Middle frontal gyrus (tissue), 1 donor: Measurements from ENCODE around the gene HOXA2.

ENCODE experiments used
- DNase-seq: peaks from one replicate; pipeline ENCODE4 v3.0.0-alpha.2; 2015; ENCODE audit warnings: low spot score; ENCODE audit errors: extremely low spot score

HOXA2 gene

GRCh38 chr7:27102581-27103442, at the start of gene HOXA2:
Gene HOXA2, minus strand, starts transcription at chr7:27102683. Its CDS starts 183 bp downstream, at chr7:27102500.
- no peak for DNase-seq

- no peak for DNase-seq
Observed at GRCh38 chr7:27151341-27151930, 49.0 kb upstream of the HOXA2 start.

GRCh38 chr7:27150568-27151340, 48.3 kb upstream of the HOXA2 start:
- DNase-seq: no peak

GRCh38 chr7:27149842-27150567, 47.5 kb upstream of the HOXA2 start:
- DNase-seq: no peak

- no peak for DNase-seq
Observed at GRCh38 chr7:27148756-27149641, 46.5 kb upstream of the HOXA2 start.

- DNase-seq: no peak
Observed at GRCh38 chr7:27148031-27148755, 45.7 kb upstream of the HOXA2 start.

GRCh38 chr7:27147199-27148030, 44.9 kb upstream of the HOXA2 start, which contains the start of gene HOXA6:
Gene HOXA6, minus strand, starts transcription at chr7:27147774. Its CDS starts 25 bp downstream, at chr7:27147749.
- DNase-seq: no peak

- no peak for DNase-seq
Observed at GRCh38 chr7:27146491-27147198, 44.2 kb upstream of the HOXA2 start.

- no peak for DNase-seq
Observed at GRCh38 chr7:27145914-27146412, 43.5 kb upstream of the HOXA2 start.

- DNase-seq: no peak
Observed at GRCh38 chr7:27145165-27145913, 42.9 kb upstream of the HOXA2 start.

- no peak for DNase-seq
Observed at GRCh38 chr7:27144781-27145164, 42.3 kb upstream of the HOXA2 start.

GRCh38 chr7:27143950-27144780, 41.7 kb upstream of the HOXA2 start:
- DNase-seq: no peak

GRCh38 chr7:27143023-27143949, 40.8 kb upstream of the HOXA2 start, which contains the start of gene HOXA5:
Gene HOXA5, minus strand, starts transcription at chr7:27143681. Its CDS starts 74 bp downstream, at chr7:27143607.
- no peak for DNase-seq

GRCh38 chr7:27142580-27143022, 40.1 kb upstream of the HOXA2 start:
- DNase-seq: no peak
